IPS DF 4.7 (cell line): ENCODE data around the gene TRIM25.

ENCODE experiments used
- DNase-seq: peaks from one replicate; pipeline ENCODE4 v3.0.0-alpha.2; 2013; ENCODE audit warnings: low spot score; ENCODE audit errors: extremely low read depth

TRIM25 gene

GRCh38 chr17:56867948-56868376 is 45.9 kb downstream of the TRIM25 start:
- DNase-seq = no peak

GRCh38 chr17:56866496-56866895 is 47.4 kb downstream of the TRIM25 start:
- no peak for DNase-seq

GRCh38 chr17:56866076-56866475 is 47.8 kb downstream of the TRIM25 start:
- DNase-seq = no peak

- DNase-seq = no peak
These were observed 49.9 kb downstream of the TRIM25 start for GRCh38 chr17:56863974-56864373.

- DNase-seq = no peak
These were observed 52.0 kb downstream of the TRIM25 start for GRCh38 chr17:56861899-56862298.

- no peak for DNase-seq
These were observed 62.8 kb downstream of the TRIM25 start for GRCh38 chr17:56851008-56851407.

GRCh38 chr17:56850591-56850990 is 63.3 kb downstream of the TRIM25 start:
- DNase-seq = no peak

- DNase-seq = no peak
These were observed 64.7 kb downstream of the TRIM25 start for GRCh38 chr17:56849131-56849530.

- DNase-seq = no peak
These were observed 66.7 kb downstream of the TRIM25 start for GRCh38 chr17:56847106-56847505.

- no peak for DNase-seq
These were observed 67.9 kb downstream of the TRIM25 start for GRCh38 chr17:56845934-56846333.

- no peak for DNase-seq
These were observed 71.3 kb downstream of the TRIM25 start for GRCh38 chr17:56842577-56842976.

- DNase-seq = no peak
These were observed 75.2 kb downstream of the TRIM25 start for GRCh38 chr17:56838687-56839086.
